Stimulated activated CD4-positive, alpha-beta T cell treated with anti-CD3 and anti-CD28 coated beads, Interleukin-1b, Interleukin-23, amount 100 ng/mL, for 48 hours (primary cell): Measurements from ENCODE around the gene DTX2.
"Not testable (repeated sequence)": the region's sequence is repeated elsewhere in the genome, so short reads cannot be mapped to it uniquely, and the experiment has no call there.

Experiments
- DNase-seq: peaks from one replicate; pipeline ENCODE4 v3.0.0-alpha.2; 2020

The DTX2 gene

DNA sequence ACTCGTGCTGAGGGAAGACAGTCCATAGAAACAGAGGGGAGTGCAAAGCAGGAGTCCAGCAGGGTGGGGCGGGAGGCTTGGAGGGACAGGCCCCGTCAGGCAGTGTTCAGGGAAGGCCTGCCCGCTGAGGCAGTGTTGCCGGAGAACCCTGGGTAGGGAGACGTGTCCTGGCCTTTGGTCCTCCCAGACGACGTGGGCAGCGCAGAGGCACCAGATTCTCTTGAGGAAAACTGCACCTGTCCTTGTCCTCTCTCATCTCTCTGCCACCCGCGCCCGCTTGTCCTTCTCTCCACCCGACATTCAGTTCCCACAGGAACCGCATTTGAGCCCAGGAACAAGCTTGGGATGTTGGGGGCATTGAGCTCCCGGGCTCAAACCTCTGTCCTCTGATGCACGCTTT lies 34.2 kb downstream of the DTX2 start:
- not testable (repeated sequence) for DNase-seq

GRCh38 chr7:76497918-76498582 lies 36.5 kb downstream of the DTX2 start:
- not testable (repeated sequence) for DNase-seq

DNA sequence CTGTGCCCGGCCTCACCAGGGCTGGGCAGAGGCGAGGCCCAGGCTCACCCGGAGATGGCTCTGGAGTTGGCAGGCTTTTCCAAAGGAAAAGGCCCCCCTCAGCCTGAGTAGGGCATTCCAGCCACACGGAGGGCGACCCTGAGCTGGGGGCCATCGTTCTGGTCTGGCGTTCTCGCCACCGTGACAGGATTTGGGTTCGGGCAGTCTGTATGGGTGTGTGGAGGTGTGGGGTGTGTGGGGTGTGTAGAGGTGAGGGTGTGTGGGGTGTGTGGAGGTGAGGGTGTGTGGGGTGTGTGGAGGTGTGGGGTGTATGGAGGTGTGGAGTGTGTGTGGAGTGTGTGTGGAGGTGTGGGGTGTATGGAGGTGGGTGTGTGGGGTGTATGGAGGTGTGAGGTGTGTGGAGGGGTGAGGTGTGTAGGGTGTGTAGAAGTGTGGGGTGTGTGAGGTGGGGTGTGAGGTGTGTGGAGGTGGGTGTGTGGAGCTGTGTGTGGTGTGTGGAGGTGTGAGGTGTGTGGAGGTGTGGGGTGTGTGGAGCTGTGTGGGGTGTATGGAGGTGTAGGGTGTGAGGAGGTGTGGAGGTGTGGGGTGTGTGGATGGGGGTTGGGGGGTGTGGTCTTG lies 37.2 kb downstream of the DTX2 start:
- DNase-seq = not testable (repeated sequence)

DNA sequence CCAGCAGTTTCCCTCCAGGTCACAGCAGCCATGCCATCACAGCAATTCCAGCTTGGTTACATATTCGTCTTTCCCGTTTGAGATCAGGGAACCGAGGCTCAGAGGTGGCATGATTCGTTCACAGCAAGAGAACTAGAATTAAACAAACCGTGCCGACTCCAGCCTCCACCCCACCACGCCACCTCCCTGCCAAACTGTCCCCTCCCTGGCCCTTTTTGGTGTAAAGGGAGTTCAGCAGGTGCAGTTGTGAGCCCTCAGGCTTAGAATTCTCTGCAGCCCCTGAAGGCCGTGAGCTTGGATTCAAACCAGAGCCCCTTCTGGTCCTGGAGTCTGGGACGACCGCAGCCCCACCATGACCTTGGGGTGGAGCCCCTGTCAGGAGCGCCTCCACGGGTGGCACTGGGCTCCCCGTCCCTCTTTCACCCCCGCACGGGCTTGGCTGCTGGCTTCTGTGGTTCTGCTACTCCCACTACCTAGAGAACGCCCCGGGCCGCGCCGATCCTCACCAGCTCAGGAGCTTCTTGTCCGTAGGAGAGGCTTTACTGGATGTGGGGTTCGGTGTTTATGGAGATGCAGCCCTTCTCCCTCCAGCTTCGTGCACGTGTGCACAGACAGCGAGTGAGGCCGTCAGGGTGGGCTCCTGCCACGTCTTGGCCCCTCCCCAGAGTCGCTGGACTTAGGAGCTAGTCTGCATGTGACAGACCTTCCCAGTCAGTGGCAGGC lies 37.9 kb downstream of the DTX2 start:
- DNase-seq = not testable (repeated sequence)

- not testable (repeated sequence) for DNase-seq
Observed at GRCh38 chr7:76499924-76500241, 38.4 kb downstream of the DTX2 start.

DNA sequence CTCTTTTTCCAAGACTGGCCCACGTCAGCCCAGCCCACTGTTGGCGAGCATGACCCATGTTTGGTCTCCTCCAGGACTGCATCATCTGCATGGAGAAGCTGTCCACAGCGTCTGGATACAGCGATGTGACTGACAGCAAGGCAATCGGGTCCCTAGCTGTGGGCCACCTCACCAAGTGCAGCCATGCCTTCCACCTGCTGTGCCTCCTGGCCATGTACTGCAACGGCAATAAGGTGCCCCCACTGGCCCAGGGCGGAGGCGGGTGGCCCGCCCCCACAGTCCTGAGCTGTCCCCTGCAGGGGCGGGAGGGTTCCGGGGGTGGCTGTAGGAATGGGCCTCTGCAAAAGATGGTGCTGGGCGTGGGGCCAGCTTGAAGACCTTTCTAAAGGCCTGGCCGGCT lies 40.7 kb downstream of the DTX2 start:
- not testable (repeated sequence) for DNase-seq

- not testable (repeated sequence) for DNase-seq
Observed at GRCh38 chr7:76502836-76503235, 41.3 kb downstream of the DTX2 start.

DNA sequence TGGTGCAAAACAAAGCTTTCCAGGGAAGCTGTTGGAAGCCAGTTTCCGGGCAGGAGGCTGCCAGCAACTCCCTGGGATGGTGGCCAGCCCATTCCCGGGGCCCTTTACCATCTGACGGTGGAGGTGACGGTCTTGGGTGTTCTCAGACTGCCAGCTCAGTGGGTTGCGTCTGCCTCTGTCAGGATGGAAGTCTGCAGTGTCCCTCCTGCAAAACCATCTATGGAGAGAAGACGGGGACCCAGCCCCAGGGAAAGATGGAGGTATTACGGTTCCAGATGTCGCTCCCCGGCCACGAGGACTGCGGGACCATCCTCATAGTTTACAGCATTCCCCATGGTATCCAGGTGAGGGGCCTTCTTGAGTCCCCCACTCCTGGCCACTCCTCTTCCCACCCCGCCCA lies 41.7 kb downstream of the DTX2 start:
- not testable (repeated sequence) for DNase-seq

DNA sequence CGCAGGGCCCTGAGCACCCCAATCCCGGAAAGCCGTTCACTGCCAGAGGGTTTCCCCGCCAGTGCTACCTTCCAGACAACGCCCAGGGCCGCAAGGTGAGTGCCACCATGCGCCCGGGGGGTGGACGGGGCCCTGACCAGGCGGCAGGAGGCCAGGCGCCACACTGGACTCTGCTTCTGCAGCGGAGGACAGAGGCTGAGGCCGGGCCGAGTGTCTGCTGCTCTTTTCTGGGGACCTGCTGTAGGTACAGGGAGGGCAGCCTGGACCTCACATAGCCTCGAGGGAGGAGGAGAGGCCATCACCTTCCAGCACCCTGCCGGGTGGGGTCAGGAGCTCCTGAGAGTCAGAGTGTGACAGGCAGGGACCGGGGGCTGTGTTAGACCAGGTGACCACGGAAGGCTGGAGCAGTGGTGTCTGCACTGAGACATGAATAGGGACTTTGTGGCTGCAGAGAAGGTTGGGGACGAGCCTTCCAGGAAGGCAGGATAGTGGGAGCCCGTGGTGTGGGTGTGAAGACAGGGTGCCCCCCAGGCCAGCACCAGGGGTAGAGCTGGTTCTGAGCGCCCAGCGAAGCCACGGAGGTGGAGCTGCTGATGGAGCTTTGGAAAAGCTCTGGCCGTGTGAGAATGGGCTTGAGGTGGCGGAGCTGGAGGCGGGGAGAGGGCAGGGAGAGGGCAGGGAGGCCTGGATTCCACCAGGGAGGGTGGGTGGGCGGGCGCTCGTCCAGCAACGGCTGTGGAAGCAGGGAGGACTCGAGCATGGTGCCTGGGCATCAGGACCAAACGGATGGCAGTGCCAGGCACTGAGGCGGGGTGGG lies 43.0 kb downstream of the DTX2 start:
- not testable (repeated sequence) for DNase-seq

DNA sequence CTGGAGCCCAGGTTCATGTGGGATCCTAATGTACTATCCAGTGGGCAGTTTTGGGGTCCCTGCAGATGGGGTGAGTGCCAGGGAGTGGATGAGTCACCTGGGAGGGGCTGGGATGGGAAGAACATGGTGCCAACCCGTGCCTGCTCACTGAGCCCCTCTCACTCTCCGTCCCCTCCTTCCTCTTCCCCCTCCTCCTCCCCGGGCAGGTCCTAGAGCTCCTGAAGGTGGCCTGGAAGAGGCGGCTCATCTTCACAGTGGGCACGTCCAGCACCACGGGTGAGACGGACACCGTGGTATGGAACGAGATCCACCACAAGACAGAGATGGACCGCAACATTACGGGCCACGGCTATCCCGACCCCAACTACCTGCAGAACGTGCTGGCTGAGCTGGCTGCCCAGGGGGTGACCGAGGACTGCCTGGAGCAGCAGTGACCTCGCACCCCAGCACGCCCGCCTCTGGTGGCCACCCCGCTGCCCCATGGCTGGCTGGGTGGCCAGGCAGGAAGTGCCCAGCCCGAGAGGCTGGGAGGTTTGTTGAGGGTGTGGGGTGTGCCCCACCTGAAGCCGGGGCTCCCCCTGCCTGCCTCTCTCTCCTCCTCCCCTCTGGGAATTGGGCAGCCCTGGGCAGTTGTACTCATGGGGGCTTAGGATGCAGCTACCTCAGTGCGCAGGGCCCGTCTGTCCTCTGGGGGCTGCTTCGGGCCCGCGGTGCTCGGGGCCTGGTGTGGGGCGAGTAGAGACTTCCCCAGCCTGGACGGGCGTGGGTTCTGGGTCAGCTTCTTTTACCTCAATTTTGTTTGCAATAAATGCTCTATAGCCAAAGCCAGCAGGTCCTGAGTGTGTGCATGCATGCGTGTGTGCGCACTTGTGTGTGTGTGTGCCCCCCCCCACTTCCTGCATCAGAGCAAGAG lies 43.9 kb downstream of the DTX2 start:
- DNase-seq = no peak

DNA sequence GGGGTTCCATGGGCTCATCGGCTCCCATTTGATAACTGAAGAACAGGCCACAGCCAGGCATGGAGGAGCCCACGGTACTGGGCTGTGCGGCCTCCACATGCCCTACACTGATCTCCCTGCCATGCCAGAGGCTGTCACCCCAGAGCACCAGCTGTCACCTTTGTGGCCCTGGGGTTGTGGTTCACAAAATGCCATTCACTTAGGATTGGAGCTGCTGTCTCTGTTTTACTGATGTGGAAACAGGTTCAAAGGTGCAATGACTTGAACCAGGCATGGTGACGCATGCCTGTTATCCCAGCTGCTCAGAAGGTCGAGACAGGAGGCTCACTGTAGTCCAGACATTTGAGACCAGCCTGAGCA lies 44.6 kb downstream of the DTX2 start:
- DNase-seq = no peak

DNA sequence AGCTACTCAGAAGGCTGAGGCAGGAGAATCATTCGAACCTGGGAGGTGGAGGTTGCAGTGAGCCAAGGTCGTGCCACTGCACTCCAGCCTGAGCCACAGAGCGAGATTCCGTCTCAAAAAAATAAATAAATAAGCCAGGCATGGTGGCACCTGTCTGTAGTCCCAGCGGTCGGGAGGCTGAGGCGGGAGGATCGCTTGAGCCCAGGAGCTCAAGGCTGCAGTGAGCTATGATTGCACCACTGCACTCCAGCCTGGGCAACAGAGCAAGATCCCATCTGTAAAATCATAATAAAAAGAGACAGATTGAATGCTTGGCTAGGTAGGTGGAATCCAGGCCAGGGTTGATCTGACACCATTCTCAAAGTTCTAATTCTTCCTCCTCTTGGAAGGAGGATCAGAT lies 45.1 kb downstream of the DTX2 start:
- DNase-seq = not testable (repeated sequence)

DNA sequence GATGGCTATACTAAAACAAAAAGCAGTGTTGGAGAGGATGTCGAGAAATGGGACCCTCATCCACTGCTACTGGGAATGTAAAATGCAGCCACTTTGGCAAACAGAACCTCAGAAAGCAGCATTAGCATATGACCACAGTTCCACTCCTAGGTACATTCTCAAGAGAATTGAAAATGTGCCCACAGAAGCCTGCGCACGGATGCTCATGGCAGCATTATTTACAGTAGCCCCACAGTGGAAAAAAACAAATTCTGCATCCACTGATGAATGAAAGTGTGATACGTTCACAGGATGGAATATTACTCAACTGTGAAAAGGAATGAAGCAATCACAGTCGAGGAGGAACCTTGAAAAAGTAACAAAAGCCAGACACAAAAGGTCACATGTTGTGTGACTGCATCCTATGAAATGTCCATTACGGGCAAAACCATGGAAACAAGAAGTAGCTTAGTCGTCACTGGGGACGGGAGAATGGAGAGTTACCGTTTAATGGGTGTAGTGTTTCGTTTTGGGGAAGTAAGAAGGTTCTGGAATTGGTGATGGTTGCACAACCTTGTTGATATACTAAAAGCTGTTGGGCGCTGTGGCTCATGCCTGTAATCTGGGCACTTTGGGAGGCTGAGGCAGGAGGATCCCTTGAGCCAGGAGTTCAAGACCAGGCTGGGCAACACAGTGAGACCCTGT lies 46.4 kb downstream of the DTX2 start:
- DNase-seq = no peak

DNA sequence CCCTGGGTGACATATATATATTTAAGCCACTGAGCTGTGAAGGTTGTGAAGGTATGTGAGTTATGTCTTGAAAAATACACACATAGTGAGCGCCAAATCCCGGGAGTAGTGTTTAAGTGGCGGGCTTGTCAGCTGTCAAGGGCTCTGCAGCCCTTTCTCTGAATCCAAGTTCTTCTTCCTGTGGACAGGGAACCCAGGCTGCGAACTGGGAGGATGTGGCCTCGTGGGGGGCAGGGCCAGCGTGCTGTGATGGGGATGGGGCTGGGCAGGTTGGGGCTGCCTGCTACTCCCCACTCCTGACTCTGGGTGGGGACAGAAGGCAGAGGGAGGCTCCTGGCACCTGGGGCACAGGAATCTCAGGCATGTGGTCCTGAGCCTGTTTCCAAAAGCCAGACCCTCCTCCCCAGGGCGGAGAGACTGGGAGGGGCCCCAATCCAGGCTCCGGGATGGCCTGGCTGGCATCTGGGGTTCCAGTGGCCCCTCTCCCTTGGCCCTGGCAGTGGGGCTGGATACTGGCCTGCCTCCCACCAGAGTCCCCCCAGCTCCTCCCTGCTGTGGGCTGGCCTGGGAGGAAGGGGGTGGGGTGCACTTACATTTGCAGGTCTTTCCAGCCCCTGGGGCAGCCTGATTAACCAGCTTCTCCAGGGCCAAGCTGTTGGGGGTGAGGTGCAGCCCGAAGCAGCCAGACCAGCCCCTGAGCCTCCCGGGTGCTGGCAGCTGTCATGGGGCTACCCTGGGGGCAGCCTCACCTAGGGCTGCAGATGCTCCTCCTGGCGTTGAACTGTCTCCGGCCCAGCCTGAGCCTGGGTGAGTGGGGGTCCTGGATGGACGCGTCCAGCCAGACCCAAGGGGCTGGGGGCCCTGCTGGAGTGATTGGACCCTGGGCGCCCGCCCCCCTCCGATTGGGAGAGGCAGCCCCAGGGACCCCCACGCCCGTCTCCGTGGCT lies 48.7 kb downstream of the DTX2 start, which contains the start of gene UPK3B:
Gene UPK3B (plus strand): TSS at position 622 of the 947 bp plus-strand sequence. CDS start 101 bp downstream, at position 723.
- no peak for DNase-seq

DNA sequence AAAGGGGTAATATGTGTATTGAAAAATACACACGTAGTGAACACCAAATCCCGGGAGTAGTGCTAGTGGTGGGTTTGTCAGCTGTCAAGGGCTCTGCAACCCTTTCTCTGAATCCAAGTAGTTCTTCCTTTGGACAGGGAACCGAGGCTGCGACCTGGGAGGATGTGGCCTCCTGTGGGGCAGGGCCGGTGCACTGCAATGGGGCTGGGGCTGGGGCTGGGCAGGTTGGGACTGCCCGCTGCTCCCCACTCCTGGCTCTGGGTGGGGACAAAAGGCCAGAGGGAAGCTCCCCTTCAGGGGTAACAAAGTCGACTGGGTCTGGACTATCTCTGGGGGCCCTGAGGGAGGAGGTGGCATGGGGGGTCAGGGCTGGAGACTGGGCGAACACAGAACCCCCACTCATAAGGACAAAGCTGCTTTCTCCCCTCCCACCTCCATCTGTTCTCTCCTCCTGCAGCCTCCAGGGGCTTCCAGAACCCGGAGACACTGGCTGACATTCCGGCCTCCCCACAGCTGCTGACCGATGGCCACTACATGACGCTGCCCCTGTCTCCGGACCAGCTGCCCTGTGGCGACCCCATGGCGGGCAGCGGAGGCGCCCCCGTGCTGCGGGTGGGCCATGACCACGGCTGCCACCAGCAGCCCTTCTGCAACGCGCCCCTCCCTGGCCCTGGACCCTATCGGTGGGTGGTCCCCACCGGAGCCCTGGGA lies 49.8 kb downstream of the DTX2 start:
- not testable (repeated sequence) for DNase-seq

DNA sequence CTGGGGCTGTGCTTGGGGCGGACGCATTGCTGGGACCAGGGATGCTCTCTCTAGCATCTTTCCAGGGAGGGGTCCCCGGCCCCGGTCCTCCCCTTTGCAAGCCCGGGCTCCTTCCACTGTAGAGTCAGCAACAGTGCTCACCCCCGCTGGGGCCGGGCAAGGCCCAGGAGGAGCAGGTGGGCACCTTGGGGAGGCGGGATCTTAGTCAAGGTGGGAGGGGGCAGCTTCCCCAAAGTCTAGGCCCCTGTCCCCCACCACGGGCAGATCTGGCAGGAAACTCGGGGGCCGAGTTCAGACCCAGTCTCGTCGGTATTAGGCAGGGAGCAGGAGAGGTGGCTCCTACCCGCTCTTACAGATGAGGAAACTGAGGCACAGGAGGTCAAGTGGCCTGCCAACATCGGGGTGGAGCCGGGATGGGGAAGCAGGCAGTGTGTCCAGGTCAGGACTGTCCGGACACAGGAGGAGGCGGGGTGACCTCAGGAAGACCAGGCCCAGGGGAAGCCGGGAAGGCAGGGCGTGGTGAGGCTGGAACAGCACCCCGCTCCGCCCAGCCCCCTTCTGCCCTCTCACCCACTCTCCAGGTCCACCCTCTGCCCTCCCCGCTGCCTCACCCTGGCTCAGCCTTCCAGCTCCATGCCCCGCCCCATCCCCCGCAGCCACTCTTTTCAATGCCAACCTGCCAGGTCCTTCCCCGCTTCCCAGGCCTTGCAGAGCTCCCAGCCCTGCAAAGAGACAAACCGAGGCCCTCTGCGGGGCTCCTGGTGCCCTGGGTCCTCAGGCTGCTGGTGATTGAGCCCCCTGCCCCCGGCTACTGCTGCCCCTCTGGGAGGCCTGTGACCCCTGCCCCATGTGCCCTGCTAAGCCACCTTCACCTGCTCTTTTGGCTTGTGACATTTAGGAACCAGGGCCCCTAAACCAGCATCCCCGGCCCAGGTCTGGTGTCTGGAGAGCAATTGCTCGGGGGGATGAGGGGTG lies 50.7 kb downstream of the DTX2 start:
- not testable (repeated sequence) for DNase-seq

- DNase-seq = no peak
Observed at GRCh38 chr7:76512941-76513816, 51.7 kb downstream of the DTX2 start.
